Daoy (cell line): ENCODE measurements around the gene CYP2A6. TPM values are rescaled to one million over a fixed set of nuclear protein-coding genes. Genes with fewer than 3 reads are reported as not detected.
A peak's percentile ranks its signal among the peaks of the same experiment; 100 is the strongest.
"Not testable (repeated sequence)": the region's sequence is repeated elsewhere in the genome, so short reads cannot be mapped to it uniquely, and the experiment has no call there.

ENCODE experiments used
- DNase-seq: peaks from one replicate; pipeline ENCODE4 v3.0.0-alpha.2; 2015; ENCODE audit warnings: low read depth
- total RNA-seq: library from RNA; depleted of rRNA; stranded (reverse); fragments of >200 nt; shearing (Covaris generic); gene quantifications from 2 replicates; pipeline ENCODE4 v1.2.3, GENCODE V29; 2014; rRNA removed

Gene CYP2A6, protein sequence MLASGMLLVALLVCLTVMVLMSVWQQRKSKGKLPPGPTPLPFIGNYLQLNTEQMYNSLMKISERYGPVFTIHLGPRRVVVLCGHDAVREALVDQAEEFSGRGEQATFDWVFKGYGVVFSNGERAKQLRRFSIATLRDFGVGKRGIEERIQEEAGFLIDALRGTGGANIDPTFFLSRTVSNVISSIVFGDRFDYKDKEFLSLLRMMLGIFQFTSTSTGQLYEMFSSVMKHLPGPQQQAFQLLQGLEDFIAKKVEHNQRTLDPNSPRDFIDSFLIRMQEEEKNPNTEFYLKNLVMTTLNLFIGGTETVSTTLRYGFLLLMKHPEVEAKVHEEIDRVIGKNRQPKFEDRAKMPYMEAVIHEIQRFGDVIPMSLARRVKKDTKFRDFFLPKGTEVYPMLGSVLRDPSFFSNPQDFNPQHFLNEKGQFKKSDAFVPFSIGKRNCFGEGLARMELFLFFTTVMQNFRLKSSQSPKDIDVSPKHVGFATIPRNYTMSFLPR
- not detected in 2 replicates for total RNA-seq

DNA sequence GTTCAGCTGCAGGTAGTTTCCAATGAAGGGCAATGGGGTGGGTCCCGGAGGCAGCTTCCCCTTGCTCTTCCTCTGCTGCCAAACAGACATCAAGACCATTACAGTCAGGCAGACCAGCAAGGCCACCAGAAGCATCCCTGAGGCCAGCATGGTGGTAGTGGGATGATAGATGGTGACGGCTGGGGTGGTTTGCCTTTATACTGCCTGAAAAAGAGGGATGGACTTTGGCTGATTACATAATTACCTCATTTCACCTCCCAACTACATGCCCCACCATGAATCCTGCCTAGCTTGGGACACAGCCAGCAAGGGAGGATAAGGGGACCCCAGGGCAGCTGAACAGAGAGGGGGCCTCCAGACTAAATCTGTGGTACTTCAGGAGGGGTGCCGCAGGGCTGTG lies at the start of gene CYP2A6:
Gene CYP2A6, minus strand, starts transcription at position 171 of the 400 bp plus-strand sequence. Its CDS starts 21 bp downstream, at position 150.
- not testable (repeated sequence) for DNase-seq

DNA sequence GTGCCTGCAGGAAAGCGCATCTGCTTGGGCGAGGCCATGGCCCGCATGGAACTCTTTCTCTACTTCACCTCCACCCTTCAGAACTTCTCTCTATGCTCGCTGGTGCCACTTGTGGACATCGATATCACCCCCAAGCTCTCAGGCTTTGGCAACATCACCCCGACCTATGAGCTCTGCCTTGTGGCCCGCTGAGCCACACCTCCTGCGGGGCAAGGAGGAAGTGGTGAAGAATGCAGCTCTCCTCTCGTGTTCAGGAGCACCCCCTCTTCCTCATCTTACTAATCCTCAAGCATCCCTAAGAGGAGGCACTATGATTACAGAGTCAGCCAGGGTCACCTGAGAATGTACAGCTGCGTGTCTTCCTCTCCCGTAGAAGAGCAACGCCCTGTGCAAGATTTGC lies 49.7 kb upstream of the CYP2A6 start:
- DNase-seq: not testable (repeated sequence)

DNA sequence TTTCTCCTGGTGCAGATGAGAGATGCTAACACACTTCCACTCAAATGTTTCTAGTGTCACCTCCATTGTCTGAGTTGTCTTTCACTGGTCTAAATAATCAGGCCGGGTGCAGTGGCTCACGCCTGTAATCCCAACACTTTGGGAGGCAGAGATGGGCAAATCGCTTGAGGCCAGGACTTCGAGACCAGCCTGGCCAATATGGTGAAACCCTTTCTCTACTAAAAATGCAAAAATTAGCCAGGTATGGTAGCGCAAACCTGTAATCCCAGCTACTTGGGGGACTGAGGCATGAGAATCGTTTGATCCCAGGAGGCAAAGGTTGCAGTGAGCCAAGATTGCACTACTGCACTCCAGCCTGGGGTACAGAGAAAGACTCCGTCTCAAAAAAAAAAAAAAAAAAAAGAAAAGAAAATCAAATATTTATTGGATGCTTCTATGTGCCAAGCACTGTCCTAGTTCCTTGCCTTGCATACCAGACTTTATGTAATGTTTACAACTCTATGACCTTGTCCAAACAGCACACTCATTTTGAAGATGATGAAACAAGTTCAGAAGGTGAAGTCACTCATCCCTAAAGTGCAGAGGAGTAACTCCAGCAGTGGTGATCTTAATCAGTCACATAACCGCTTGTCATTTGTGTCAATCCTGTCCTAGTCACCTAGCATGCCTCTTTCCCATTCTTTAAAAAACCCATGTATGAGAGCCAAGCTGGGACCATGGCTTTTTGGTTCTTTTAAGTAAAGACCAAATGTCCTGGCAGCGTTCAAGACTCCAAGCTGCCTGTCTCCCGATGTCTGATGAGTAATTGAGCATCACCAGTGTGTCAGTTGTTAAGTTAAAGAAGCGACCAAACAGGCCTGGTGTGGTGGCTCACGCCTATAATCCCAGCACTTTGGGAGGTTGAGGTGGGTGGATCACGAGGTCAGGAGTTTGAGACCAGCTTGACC lies 46.9 kb upstream of the CYP2A6 start:
- peak; percentile 25 for DNase-seq

DNA sequence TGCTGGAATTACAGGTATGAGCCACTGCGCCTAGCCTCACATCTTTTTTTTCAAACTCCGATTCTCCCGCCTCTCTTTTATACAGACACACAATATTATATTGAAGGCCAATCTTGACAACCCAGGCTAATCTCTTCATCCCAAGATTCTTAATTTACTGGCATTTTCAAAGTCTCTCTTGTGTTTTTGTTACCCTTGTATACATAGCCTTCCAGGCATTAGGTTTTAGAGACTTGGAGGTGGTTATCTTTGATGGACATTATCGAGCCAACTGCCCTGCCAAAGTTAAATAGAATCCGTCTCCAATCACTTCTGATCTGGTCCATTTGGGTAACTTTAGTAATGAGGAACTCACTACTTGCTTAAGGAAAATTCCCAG lies 46.2 kb upstream of the CYP2A6 start:
- DNase-seq: no peak

DNA sequence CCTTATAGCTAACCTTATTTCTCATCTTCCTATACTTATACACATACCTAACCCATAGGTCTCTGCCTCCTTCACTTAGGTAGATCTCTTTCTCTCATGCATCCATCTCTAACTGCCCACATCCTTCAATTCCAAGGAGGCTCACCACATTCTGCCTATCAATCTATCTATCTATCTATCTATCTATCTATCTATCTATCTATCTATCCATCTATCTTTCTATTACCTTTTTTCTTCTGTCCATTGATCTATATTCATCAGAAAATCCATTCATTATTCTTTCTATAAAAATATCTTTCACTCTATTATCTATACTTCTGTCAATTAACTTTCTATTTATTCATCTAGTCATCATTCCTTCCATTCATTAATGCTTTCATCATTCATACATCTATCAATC lies 42.9 kb upstream of the CYP2A6 start:
- DNase-seq: no peak

DNA sequence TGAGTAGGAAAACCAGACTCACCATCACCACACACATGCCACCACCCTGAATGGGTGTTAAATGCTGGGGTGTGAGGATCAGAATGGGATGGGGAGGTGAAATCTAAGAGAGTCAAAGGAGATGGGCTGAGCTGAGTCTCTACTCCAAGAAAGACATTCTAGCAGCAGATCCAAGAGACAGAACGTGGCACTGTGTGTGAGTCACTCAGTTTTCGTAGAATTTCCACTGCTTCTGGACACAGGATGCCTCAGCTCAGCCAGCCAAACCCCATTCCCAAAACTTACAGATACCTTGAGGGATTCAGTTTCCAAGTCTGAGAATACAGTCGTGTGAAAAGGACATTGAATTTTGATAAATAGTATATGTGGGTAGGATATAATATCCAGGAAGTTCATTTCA lies 39.1 kb upstream of the CYP2A6 start:
- peak; percentile 37 for DNase-seq

DNA sequence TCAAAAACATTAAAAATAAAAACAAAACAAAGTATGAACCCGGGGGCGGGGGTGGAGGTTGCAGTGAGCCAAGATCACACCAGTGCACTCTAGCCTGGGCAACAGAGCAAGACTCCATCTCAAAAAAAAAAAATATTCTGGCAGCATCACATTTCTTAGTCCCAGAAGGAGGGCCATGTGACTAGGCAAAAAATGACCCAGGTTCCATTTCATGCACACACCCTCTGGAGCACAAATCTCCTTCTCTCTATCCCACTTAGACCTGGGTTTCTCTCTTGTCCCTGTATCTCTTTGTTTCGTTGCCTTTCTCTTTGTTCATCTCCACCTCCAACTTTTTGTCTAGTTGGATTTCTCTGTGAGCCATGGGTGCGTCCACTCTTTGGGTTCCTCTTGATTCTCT lies 37.9 kb upstream of the CYP2A6 start:
- DNase-seq: no peak

DNA sequence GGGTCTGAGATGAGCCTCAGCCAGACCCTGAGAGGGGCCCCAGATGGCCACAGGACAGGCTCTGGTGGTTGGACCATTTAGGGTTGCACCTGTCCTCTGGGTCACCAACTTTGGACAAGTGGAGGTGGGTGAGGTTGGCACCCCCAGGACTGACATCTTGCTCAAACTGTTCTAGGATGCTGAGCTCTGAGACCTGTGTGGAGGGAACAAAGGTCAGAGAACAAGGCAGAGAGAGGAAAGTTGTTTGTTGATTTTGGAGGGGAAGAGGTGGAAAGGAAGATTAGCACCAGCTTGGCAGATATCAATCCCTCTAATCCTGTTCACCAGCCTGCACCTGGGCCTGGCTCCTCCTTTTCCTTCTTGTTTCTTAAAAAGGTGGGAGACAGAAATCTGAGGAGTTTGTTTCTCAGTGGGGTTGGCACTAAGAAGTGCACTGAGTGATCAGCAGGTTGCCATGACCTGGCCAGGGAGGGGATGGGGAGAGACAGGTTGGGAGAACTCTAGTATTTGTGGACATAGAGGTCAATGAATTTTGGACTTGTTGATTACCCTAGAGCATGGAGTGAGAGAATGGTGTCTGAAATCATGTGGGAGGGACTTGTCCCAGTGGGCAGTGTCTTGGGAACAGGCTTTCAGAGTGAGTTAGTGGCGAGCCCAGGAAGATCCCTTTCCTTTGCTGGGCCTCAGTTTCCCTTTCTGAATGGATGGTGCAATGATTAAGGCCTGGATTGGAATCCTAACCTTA lies 34.1 kb upstream of the CYP2A6 start:
- not testable (repeated sequence) for DNase-seq

DNA sequence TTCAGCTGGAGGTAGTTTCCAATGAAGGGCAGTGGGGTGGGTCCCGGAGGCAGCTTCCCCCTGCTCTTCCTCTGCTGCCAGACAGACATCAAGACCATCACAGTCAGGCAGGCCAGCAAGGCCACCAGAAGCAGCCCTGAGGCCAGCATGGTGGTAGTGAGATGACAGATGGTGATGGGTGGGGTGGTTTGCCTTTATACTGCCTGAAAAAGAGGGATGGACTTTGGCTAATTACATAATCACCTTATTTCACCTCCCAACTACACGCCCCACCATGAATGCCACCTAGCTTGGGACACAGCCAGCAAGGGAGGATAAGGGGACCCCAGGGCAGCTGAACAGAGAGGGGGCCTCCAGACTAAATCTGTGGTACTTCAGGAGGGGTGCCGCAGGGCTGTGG lies 31.8 kb upstream of the CYP2A6 start, which contains the start of gene CYP2A7:
Gene CYP2A7, minus strand, starts transcription at position 170 of the 400 bp plus-strand sequence. Its CDS starts 21 bp downstream, at position 149.
- DNase-seq: not testable (repeated sequence)

DNA sequence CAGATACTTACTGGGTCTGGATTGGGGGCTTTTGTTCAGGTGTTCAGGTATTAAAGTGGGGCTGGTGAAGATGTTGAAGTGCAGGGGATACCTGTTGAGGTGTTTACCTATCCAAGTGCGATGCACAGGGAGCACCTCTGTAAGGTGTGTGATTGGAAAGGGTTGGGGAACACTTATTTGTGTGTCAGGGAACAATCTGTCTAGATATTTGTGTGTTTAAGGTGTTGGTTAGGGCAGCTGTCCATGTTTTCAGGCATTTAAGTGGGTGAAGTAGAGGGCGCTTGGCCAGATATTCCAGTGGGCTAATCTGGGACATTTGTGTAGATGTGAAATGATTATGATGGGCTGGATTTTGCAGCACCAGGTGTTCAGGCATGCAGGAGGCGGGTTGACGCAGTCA lies 29.1 kb upstream of the CYP2A6 start:
- DNase-seq: not testable (repeated sequence)

DNA sequence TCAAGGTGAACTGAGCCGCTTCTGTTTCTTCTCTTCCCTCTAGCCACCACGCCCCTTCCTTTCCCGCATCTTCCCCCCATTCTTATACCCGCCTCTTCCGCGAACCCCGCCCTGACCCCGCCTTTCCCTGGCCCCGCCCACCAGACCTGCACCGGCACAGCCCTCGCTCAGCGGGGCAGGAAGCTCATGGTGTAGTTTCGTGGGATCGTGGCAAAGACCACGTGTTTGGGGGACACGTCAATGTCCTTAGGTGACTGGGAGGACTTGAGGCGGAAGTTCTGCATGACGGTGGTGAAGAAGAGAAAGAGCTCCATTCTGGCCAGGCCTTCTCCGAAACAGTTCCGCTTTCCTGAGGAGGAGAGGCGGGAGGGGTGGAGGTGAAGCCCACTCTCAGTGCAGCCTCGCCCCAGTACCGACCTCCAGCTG lies 25.3 kb upstream of the CYP2A6 start:
- DNase-seq: peak; percentile 42

DNA sequence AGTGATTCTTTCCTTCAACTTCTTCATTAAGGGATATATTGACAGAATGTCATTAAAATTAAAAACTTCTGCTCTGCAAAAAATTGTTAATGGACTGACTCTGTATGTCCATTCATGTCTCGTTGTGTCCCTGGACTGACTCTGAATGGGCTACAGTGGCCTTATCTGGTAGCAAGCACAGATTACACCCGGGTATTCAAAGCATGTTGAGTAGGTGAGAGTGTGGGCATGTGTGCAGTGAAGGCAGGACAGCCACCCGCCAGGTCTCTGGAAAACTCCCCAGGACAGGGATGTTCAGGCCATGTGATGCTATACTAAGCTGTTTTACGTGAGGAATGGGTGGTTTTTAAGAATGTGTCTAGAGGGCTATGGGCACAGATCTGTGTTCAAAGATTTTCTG lies 24.6 kb upstream of the CYP2A6 start:
- not testable (repeated sequence) for DNase-seq

DNA sequence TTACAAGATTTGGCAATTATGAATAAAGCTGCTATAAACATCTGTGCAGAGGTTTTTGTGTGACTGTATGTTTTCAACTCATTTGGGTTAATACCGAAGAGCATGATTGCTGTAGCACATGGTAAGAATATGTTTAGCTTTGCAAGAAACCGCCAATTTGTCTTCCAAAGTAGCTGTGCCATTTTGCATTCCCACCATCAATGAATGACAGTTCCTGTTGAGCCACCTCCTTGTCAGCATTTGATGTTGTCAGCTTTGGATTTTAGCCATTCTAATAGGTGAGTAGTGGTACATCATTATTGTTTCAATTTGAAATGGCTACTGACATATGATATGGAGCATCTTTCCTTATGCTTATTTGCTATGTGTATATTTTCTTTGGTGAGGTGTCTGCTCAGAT lies 23.6 kb upstream of the CYP2A6 start:
- not testable (repeated sequence) for DNase-seq

DNA sequence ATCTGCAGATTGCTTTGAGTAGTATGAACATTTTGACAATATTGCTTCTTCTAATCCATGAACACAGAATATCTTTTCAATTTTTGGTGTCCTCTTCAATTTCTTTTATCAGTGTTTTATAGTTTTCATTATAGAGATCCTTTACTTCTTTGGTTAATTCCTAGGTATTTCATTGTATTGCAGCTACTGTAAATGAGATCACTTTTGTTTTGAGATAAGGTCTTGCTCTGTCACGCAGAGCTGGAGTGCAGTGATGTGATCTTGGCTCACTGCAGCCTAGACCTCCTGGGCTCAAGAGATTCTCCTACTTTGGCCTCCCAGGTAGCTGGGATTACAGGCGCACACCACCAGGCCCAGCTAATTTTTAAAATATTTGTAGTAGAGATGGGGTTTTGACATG lies 22.0 kb upstream of the CYP2A6 start:
- DNase-seq: no peak

DNA sequence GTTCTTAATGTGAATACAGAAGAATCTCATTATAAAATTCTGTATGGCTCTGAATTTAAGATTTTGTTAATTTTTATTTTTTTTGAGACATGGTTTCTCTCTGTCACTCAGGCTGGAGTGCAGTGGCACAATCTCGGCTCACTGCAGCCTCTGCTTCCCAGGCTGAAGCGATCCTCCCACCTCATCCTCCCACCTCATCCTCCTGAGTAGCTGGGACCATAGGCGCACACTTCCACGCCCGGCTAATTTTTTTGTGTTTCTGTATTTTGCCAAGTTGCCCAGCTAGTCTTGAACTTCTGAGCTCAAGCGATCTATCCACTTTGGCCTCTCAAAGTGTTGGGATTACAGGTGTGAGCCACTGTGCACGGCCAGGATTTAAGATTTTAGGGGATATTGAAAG lies 17.5 kb upstream of the CYP2A6 start:
- DNase-seq: no peak

DNA sequence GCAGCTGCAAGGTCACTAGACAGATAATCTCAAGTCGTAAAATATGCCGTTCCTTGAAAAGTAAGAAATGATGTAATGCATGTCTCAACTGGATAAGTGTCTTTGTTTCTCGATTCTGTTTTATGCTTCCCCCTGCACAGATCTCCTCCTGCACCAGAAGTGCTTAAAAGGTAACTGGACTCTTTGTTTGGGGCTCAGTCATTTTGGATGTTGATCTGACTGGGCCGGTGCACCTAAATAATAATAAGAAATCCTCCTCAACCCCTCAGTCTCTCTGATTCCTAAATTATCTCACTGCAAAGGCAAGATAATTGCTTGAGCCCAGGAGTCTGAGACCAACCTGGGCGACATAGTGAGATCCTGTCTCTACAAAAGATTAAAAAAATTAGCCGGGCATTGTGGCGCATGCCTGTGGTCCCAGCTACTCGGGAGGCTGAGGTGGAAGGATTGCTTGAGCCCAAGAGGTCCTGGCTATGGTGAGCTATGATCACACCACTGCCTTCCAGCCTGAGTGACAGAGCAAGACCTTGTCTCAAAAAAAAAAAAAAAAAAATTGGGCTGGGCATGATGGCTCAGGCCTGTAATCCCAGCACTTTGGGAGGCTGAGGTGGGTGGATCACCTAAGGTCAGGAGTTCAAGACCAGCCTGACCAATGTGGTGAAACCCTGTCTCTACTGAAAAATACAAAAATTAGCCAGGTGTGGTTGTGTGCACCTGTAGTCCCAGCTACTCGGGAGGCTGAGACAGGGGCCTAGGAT lies 14.7 kb upstream of the CYP2A6 start:
- not testable (repeated sequence) for DNase-seq

DNA sequence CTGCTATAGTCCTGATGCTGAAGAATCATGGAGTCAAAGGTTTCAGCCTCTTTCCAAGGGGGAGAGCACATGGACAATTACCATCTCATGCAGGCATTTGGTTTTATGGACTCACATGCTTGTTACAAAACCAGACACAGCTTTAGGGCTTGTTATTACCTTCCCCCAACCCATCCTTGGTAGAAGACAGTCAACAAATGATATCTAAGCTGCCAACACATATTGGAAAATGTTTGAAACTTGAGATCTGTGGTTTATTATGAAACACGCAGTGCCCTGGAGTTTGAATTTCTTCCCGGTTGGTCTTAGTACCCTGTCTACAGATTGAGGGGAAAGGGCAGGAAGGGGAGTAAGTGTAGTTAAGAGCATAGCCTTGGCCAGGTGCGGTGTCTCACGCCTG lies 12.5 kb upstream of the CYP2A6 start:
- peak; percentile 53 for DNase-seq

DNA sequence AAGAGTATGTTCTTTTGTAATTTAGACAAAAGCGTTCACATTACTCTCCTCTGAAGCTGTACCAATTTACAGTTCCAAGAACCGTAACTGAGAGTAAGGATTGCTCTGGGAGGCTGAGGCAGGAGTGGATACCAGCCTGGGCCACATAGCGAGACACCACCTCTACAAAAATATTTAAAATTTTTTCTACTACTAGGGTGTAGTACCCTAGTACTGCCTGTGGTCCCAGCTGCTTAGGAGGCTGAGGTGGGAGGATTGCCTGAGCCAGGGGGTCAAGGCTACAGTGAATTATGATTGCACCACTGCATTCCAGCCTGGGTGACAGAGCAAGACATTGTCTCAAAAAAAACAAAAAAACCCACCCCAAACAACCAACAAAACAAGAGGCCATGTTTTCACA lies 12.1 kb upstream of the CYP2A6 start:
- DNase-seq: peak; percentile 27

DNA sequence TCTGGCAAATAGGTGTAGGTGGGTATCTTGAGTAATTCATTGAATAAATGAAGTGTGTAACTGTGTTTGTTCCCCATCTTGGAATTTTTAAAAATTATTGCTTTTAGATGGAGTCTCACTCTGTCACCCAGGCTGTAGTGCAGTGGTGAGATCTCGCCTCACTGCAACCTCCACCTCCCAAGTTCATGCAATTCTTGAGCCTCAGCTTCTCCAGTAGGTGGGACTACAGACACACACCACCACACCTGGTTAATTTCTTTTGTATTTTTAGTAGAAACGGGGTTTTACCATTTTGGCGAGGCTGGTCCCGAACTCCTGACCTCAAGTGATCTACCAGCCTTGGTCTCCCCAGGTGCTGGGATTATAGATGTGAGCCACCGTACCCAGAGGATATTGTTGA lies 7.9 kb upstream of the CYP2A6 start:
- no peak for DNase-seq

DNA sequence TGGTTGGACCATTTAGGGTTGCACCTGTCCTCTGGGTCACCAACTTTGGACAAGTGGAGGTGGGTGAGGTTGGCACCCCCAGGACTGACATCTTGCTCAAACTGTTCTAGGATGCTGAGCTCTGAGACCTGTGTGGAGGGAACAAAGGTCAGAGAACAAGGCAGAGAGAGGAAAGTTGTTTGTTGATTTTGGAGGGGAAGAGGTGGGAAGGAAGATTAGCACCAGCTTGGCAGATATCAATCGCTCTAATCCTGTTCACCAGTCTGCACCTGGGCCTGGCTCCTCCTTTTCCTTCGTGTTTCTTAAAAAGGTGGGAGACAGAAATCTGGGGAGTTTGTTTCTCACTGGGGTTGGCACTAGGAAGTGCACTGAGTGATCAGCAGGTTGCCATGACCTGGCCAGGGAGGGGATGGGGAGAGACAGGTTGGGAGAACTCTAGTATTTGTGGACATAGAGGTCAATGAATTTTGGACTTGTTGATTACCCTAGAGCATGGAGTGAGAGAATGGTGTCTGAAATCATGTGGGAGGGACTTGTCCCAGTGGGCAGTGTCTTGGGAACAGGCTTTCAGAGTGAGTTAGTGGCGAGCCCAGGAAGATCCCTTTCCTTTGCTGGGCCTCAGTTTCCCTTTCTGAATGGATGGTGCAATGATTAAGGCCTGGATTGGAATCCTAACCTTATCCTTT lies 2.4 kb upstream of the CYP2A6 start:
- DNase-seq: not testable (repeated sequence)
